Subcutaneous adipose tissue (tissue), 4 donors: ENCODE measurements around the gene PNMA1. TPM values are rescaled to one million over a fixed set of nuclear protein-coding genes. Genes with fewer than 3 reads are reported as not detected.

Experiments used
- CTCF ChIP-seq: fragments of 450-650 bp; IDR thresholded peaks from one replicate; pipeline ENCODE4 v1.5.1; 2016; ENCODE audit warnings: low read depth, mild to moderate bottlenecking, control low read depth, antibody characterized with exemption, moderate library complexity
- total RNA-seq, 4 donors: library from RNA; depleted of rRNA; stranded (reverse); fragments of >200 nt; gene quantifications; one replicate each; pipeline ENCODE4 v1.1.0, GENCODE V29; 2016

Gene PNMA1
- 10 to 100 TPM; 21.2 to 31.1 (median 23.4) TPM for total RNA-seq

DNA sequence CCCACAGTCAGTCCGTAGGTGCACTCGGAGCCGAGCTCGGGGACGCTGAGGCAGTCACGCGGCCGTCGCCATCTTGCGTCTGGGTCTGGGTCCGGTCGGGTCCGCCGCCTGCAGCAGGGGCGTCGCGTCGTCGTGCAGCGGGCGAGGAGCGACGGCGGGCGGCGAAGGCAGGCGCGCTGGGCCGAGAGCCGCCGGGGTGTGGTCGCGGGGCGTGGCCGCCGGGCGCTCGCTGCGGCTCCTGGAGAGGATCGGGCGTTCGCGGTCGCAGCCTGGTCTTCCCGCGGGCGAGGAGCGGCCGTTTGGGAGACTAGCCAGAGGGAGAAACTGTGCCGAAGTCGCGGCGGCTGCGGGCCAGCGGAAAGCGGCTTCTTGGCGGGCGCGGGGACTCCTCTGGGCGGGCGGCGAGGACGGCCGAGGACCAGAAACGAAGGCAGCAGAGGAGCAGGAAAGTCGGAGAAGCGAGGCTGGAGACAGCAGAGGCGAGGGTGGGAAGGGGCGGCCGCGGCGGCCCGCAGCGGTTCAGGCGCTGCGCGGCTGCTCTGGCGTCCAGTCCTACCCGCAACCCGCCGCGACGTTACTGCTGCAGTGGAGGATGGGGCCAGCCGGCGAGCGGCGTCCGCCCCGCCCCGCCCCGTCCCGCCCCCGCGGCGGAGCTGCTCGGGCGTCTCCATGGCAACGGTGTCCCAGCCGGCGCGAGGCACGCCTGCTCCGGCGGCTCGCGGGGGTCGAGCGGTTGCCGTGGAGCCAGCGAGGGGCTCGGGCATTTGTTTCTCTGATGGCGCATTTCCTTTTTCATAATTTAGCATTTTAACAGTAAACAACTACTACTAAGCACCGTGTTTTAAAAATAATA lies at the start of gene PNMA1:
TSS of gene PNMA1 (minus strand) at position 582 of the 853 bp plus-strand sequence. CDS start 745 bp downstream, outside the sequence.
- TF ChIP-seq CTCF: no peak

DNA sequence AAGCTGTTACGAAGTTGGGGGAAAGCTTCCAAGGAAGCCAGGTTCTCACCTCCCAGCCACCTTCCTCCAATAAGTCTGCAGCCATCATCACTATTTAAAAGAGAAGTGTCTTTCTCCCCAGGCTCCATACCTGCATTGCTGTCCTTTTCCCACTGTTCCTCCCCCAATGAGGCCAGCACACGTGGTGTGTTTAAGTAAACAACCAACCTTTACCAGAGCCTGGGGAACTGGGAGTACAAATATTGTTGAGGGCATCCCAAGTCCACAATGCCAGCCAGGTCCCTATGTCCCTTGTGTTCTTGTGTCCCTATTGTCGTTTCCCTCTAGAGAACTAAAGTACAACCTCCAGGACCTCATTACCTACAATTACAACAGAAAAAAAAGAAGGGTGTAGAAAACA lies 49.2 kb upstream of the PNMA1 start:
- TF ChIP-seq CTCF: no peak

- TF ChIP-seq CTCF: no peak
Measured at GRCh38 chr14:73762375-73762822, 48.2 kb upstream of the PNMA1 start.

DNA sequence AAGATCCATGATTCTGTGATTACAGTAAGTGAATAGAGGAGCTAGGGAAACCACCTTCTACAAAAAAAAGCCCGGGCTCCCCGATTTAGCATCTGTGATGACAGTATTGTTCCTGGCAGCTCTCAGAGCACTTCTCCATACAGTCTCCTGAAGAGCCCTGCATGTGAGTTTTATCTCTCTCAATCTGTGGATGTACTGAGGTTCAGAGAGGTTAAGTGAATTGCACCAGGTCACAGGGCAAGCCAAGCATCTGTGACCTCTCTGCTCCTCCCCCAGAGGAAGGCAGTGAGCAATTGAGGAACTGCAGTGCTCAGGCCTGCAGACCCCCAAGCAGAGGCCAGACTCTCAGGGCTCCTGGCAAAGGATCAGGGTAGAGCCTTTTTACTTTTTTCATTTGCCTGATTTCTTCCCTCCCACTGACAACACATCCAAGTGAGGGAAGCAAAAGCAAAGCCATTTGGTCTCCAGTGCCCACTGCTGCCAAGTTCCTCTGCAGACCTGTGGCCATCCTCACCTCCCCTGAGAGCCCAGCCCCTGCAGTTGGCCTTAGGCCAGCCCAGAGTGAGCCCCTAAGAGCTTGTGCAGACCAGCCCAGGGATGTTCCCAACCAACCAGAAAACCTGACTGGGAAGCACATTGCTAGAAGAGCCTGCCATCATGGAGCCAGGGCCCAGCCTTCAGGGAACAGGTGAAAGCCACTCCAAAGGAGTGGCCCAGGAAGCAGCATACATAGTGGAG lies 47.6 kb upstream of the PNMA1 start:
- no peak for TF ChIP-seq CTCF

DNA sequence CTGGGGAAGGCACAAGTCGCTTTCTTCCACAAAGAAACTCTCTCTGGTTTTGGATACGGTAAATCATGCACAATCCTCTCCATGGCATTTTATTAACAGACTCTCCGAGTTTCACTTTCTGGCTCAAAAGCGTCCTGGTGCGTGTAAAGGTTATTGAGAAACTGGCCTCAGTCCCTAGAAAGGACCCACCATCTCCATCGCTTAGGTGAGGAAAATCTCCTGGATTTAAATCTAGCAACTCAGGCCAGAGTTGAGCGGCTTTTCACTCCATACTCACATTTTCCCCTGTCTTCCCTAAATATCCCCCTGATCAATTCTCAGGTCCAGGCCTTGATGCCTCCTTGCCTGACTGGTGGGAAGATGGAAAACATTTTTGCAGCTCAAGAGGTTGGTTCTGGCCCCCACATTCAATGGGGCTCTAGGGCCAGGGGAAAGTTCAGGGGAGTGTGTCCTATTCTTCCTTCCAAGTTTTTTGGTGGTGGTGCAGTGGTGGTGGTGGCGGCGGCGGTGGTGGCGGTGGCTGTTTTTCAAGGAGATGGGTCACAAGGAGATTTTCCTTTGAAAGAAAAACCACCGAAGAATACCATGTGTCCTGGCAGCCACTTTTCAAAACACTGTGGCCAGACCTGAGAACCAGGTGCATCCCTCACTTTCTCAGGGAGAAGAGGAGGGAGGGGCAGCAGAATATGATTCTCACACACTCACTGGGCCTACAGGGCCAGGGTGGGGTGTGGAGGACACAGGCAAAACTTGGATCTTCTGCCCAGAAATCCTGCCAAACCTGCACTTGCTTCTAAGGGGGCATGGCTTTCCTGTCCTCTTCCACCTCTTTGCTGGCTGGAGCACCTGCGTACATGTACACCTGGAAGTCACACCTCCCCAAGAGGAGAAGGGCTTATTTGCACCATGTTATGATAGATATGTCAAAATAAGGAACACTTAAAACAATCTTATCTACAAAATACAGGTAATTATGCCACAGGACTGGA lies 46.7 kb upstream of the PNMA1 start:
- TF ChIP-seq CTCF: no peak

DNA sequence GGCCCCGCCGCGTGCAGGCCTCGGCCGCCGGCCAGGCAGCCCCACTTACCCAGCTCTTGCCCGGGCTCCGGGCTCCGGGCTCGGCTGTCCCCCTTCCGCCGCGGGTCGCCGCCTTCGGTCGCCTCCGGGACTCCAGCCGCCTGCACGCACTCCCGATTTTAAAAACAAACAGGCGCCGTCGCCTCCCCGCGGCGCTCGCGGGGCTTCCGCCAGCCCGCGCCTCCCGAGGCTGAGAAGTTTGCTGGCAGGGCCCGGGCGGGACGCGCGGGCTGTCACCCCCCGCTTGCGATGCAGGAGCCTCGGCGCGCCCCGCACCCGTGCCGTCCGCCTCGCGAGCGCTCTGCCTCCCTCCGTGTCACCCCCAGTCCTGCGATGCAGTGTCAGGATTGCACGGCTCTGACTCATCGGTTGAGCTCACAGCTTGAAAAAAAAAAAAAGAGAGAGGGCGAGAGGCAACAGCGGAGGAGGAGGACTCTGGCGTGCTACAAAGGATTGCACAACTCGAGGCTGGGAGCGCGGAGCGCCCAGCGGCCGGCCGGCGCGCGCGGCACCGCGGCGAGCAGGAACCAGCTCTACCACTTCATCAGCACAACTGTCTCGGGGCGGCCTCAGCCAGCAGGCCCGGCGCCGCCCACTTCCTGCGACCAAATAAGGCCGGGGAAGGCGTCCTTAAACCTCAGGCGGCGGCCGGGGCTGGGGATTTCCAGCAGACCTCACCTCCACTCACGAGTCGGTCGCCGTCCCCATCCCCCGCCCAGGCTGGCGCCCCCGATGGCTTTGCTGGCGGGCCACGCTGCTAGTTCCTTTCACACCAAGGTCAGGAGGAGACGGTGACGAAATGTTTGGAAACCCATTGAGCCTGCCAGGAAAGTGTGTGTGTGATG lies 45.8 kb upstream of the PNMA1 start:
- TF ChIP-seq CTCF: no peak
